ENCODE measurements around the gene TRIOBP. TPM values are rescaled to one million over a fixed set of nuclear protein-coding genes. Genes with fewer than 3 reads are reported as not detected.
A peak's percentile ranks its signal among the peaks of the same experiment; 100 is the strongest.

Gene TRIOBP
- total and polyA plus RNA-seq, 2 of the 4 experiments (the other 2 are of a cell fraction): 46.4 to 69.8 TPM

DNA sequence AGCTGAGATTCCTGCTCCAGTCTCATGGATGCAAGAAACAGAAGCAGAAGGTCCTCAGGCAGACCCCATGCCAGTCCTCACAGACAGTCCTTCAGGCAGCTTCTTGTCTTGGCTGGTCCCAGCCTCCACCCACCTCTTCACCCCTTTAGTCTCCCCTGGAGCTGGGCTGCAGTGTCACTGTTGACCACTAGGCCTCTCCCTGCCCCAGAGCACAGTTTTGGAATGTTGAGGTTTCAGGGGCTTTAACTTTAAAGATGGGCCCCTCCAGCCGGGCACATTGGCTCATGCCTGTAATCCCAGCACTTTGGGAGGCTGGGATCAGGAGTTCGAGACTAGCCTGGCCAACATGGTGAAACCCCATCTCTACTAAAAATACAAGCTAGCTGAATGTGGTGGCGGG is 71.4 kb downstream of the TRIOBP start:
- H3K4me3 ChIP-seq (ENCODE audit: insufficient read depth, low read depth, low read length): no peak overlapping the region
- H4K20me1 ChIP-seq (ENCODE audit: insufficient read depth, low read length): no peaks in the 10 kb centered on the region
- H4K5ac ChIP-seq (ENCODE audit: low read depth, low read length): no peak overlapping the region
- no peak overlapping the region for H3K4ac ChIP-seq (ENCODE audit: low read depth, low read length)
- H3K9me1 ChIP-seq (ENCODE audit: insufficient read depth, low read length): peaks cover 7% of the 10 kb centered on the region
- 0 out of 2 replicates have a peak, but pooled peaks have one; percentile 38 for ATAC-seq (ENCODE audit: low read depth)
- no peak for TF ChIP-seq RCOR1 (IDR thresholded peaks at IDR 0.05; ENCODE audit: insufficient replicate concordance, low read length)
- no peak for TF ChIP-seq NFE2L2 (IDR thresholded peaks at IDR 0.05; ENCODE audit: low read depth, low read length)
- no peak for TF ChIP-seq RFX5 (IDR thresholded peaks at IDR 0.05; ENCODE audit: low read depth, low read length)
- peak; percentile 20; the same call in 1 of the 2 replicates for TF ChIP-seq CTCF (conservative IDR thresholded peaks at IDR 0.05; ENCODE audit: low read depth, low read length)
- TF ChIP-seq MAFK (IDR thresholded peaks at IDR 0.05; ENCODE audit: low read depth, low read length): no peak
- 0 out of 2 replicates have a peak, but pooled peaks have one; percentile 2 for TF ChIP-seq RAD21 (IDR thresholded peaks at IDR 0.05; ENCODE audit: low read length)
- no peak for TF ChIP-seq FOS (IDR thresholded peaks at IDR 0.05; ENCODE audit: low read depth, low read length)
- H3K9ac ChIP-seq (ENCODE audit: low read depth, low read length): no peak overlapping the region
- H2BK120ac ChIP-seq (ENCODE audit: low read depth, low read length): no peak overlapping the region
- no peaks in the 10 kb centered on the region for H3K9me3 ChIP-seq (ENCODE audit: control insufficient read depth, insufficient read depth, low read length)
- H3K79me1 ChIP-seq (ENCODE audit: low read depth in 1 of 2, low read length in 2 of 2): peaks cover 15 to 53% of the 10 kb centered on the region in 2 experiments; a peak in 3 of 4 replicates
- H3K14ac ChIP-seq (replicated peaks; ENCODE audit: low read depth, low read length): no peak overlapping the region
- H2AFZ ChIP-seq (replicated peaks; ENCODE audit: low read length, poor library complexity): peak overlapping the region; percentile 26
- POLR2A ChIA-PET (ENCODE audit: unreplicated experiment): no interaction called here
- no peak overlapping the region for H4K91ac ChIP-seq (ENCODE audit: insufficient read depth, low read depth, low read length)
- no peak overlapping the region for H2BK5ac ChIP-seq (ENCODE audit: low read depth, low read length, poor library complexity, severe bottlenecking)
- no peaks in the 10 kb centered on the region for H3K4me1 ChIP-seq (ENCODE audit: control insufficient read depth, insufficient read depth, low read length)
- no peak overlapping the region for H3K18ac ChIP-seq (ENCODE audit: low read depth, low read length)
- no peak overlapping the region for H3K56ac ChIP-seq (ENCODE audit: extremely low read depth, insufficient read depth, low read length)
- 100% methylated on average over 1 of the region's 3 CpGs; no CpG with 5 or more reads in 1 of the 2 experiments for WGBS, 2 experiments (ENCODE audit: extremely low coverage in 2 of 2, insufficient read length in 1 of 2)
- H3K23ac ChIP-seq (ENCODE audit: low read depth, low read length): no peak overlapping the region
- peaks cover 69% of the 10 kb centered on the region for H3K36me3 ChIP-seq (ENCODE audit: control insufficient read depth, insufficient read depth, low read length)
- no peak overlapping the region for H3K27ac ChIP-seq (ENCODE audit: insufficient read depth, low read length)
- H2AK9ac ChIP-seq (replicated peaks; ENCODE audit: low read depth, low read length, poor library complexity): peak overlapping the region; percentile 55
- no peak for DNase-seq
- in situ Hi-C loops (cut with MboI; ENCODE audit: low sequenced_read_pairs) (no loop called here), intact Hi-C loops (cut with micrococcal nuclease) (no loop called here), dilution Hi-C loops (cut with HindIII; ENCODE audit: low sequenced_read_pairs, unreplicated experiment) (no loop called here)
- H2BK20ac ChIP-seq (ENCODE audit: low read depth, low read length): no peak overlapping the region
- H2AK5ac ChIP-seq (ENCODE audit: low read depth, low read length): no peak overlapping the region
- no TSS peak for BruUV-seq (replicated peaks)
- no peak overlapping the region for H4K8ac ChIP-seq (ENCODE audit: low read depth in 2 of 2, low read length in 2 of 2)
- H3K27me3 ChIP-seq (ENCODE audit: control insufficient read depth, insufficient read depth, low read length): no peaks in the 10 kb centered on the region
- no peak overlapping the region for H2BK15ac ChIP-seq (ENCODE audit: low read depth, low read length)
- CTCF ChIA-PET: interaction anchor here (0.6 to 1.2 kb wide), 2 partner anchors 12 to 105 kb away, joined by 3 read pairs; no protein-coding TSS in a partner anchor
- H3K4me2 ChIP-seq (ENCODE audit: low read depth, low read length): no peak overlapping the region

All from IMR-90 (cell line).